HTERT RPE-1 (cell line): ENCODE data around the gene PPP2R2B.

Experiments used
- in situ Hi-C: fragments of 300-500 bp; cut with MboI; formaldehyde crosslinking; loops from 4 replicates; pipeline ENCODE4 v1.14.3; 2020; ENCODE audit warnings: low sequenced_read_pairs

The PPP2R2B gene

GRCh38 chr5:146667633-146668272 is 210.8 kb downstream of the PPP2R2B start:
- in situ Hi-C loops = no loop called here

- in situ Hi-C loops = no loop called here
Observed at GRCh38 chr5:146662229-146662628, 216.3 kb downstream of the PPP2R2B start.

GRCh38 chr5:146660376-146660960 is 218.1 kb downstream of the PPP2R2B start:
- in situ Hi-C loops = no loop called here

GRCh38 chr5:146659961-146660360 is 218.6 kb downstream of the PPP2R2B start:
- in situ Hi-C loops = no loop called here

- in situ Hi-C loops = no loop called here
Observed at GRCh38 chr5:146656703-146657102, 221.9 kb downstream of the PPP2R2B start.

GRCh38 chr5:146653560-146653959 is 225.0 kb downstream of the PPP2R2B start:
- in situ Hi-C loops = no loop called here

- in situ Hi-C loops = no loop called here
Observed at GRCh38 chr5:146652547-146652946, 226.0 kb downstream of the PPP2R2B start.

GRCh38 chr5:146647656-146648199 is 230.8 kb downstream of the PPP2R2B start:
- in situ Hi-C loops = no loop called here

- in situ Hi-C loops = no loop called here
Observed at GRCh38 chr5:146646441-146646840, 232.1 kb downstream of the PPP2R2B start.

GRCh38 chr5:146645342-146645741 is 233.2 kb downstream of the PPP2R2B start:
- in situ Hi-C loops = no loop called here

GRCh38 chr5:146644831-146645230 is 233.7 kb downstream of the PPP2R2B start:
- in situ Hi-C loops = no loop called here

- in situ Hi-C loops = no loop called here
Observed at GRCh38 chr5:146643776-146644175, 234.8 kb downstream of the PPP2R2B start.

- in situ Hi-C loops = no loop called here
Observed at GRCh38 chr5:146642410-146642809, 236.1 kb downstream of the PPP2R2B start.

- in situ Hi-C loops = no loop called here
Observed at GRCh38 chr5:146641941-146642340, 236.6 kb downstream of the PPP2R2B start.

GRCh38 chr5:146640285-146640896 is 238.2 kb downstream of the PPP2R2B start:
- in situ Hi-C loops = no loop called here

- in situ Hi-C loops = no loop called here
Observed at GRCh38 chr5:146635443-146635842, 243.1 kb downstream of the PPP2R2B start.

GRCh38 chr5:146633323-146633764 is 245.2 kb downstream of the PPP2R2B start:
- in situ Hi-C loops = no loop called here

- in situ Hi-C loops = no loop called here
Observed at GRCh38 chr5:146632620-146633322, 245.8 kb downstream of the PPP2R2B start.

- in situ Hi-C loops = no loop called here
Observed at GRCh38 chr5:146630472-146630871, 248.1 kb downstream of the PPP2R2B start.

- in situ Hi-C loops = no loop called here
Observed at GRCh38 chr5:146628950-146629349, 249.6 kb downstream of the PPP2R2B start.

GRCh38 chr5:146626936-146627335 is 251.6 kb downstream of the PPP2R2B start:
- in situ Hi-C loops = no loop called here
